ENCODE data around the gene APBB1.
A peak's percentile ranks its signal among the peaks of the same experiment; 100 is the strongest.
"Not testable (repeated sequence)": the region's sequence is repeated elsewhere in the genome, so short reads cannot be mapped to it uniquely, and the experiment has no call there.

The APBB1 gene

DNA sequence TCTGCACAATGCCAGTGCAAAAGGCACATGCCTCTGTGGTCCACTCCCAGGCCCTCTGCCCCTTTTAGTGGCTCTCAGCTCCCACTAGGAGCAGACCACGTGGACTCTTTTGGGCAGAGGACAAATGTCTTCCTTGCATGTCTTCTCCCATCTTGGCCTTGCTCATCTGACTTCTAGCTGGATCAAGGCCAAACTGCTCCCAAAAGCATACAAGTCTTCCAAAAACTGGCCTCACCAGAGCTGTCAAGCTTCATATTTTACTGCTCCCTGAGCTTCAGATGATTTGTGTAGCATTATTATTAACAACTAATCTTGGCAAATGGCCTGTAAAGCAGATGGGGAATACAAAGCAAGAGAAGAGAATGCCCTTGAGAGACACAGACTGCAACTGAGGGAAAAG, 21.7 kb downstream of the APBB1 start:
- TF ChIP-seq, protein P1, sequence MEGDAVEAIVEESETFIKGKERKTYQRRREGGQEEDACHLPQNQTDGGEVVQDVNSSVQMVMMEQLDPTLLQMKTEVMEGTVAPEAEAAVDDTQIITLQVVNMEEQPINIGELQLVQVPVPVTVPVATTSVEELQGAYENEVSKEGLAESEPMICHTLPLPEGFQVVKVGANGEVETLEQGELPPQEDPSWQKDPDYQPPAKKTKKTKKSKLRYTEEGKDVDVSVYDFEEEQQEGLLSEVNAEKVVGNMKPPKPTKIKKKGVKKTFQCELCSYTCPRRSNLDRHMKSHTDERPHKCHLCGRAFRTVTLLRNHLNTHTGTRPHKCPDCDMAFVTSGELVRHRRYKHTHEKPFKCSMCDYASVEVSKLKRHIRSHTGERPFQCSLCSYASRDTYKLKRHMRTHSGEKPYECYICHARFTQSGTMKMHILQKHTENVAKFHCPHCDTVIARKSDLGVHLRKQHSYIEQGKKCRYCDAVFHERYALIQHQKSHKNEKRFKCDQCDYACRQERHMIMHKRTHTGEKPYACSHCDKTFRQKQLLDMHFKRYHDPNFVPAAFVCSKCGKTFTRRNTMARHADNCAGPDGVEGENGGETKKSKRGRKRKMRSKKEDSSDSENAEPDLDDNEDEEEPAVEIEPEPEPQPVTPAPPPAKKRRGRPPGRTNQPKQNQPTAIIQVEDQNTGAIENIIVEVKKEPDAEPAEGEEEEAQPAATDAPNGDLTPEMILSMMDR (conservative IDR thresholded peaks at IDR 0.05; ENCODE audit: control insufficient read depth, insufficient read depth, low read depth, low read length), result no peak
- DNase-seq (ENCODE audit: low read depth), result no peak
- no peak overlapping the region for H3K4me3 ChIP-seq (ENCODE audit: control insufficient read depth, low read depth, low read length)

DNA sequence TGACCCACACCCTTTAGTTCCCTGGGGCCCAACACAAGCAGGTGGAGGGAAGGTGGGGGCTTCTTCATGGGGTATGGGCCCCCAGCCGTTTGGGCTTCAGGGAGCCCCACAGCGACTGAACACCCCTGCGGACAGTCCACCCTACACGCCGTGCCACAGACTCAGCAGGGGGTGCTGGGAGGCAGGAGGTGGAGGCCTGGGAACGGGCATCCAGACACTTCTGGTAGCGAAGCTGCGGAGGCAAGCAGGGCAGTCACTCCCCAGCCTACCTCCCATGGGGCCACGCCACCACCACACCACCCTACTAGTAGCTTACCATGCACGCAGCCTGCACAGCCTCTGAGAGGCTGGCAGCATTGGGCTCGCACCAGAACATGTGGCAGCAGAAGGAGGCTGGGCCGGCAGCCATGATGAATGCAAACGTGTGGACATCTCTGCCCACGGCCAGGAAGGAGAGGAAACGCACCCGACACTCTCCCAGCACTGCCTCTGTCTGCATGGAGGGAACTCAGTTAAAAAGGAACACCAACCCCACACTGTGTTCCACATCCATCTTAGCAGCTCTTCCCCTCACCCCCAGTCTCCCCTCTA, 23.3 kb downstream of the APBB1 start:
- TF ChIP-seq, protein P1 (conservative IDR thresholded peaks at IDR 0.05; ENCODE audit: control insufficient read depth, insufficient read depth, low read depth, low read length), result no peak
- no peak for DNase-seq (ENCODE audit: low read depth)

DNA sequence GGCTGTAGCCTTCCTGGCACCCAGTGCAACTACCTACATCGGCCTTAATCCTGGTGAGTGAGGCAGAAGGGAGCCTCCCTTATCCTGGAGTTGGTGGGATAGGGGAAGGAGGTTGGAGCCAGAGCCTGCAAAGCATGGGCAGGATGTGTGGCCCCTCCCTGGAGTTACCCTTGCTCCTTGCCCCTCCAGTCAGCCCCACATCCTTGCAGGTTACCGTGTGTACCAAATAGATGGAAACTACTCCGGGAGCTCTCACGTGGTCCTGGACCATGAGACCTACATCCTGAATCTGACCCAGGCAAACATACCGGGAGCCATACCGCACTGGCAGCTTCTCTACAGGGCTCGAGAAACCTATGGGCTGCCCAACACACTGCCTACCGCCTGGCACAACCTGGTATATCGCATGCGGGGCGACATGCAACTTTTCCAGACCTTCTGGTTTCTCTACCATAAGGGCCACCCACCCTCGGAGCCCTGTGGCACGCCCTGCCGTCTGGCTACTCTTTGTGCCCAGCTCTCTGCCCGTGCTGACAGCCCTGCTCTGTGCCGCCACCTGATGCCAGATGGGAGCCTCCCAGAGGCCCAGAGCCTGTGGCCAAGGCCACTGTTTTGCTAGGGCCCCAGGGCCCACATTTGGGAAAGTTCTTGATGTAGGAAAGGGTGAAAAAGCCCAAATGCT, 24.8 kb downstream of the APBB1 start:
- no peak for DNase-seq (ENCODE audit: low read depth)
- H3K4me3 ChIP-seq (ENCODE audit: control insufficient read depth, low read depth, low read length), result no peak overlapping the region
- TF ChIP-seq, protein P1 (conservative IDR thresholded peaks at IDR 0.05; ENCODE audit: control insufficient read depth, insufficient read depth, low read depth, low read length), result no peak

More for the DNA sequence above, 23.3 kb downstream of the APBB1 start:
- H3K4me3 ChIP-seq (ENCODE audit: control insufficient read depth, low read depth, low read length), result no peak overlapping the region

DNA sequence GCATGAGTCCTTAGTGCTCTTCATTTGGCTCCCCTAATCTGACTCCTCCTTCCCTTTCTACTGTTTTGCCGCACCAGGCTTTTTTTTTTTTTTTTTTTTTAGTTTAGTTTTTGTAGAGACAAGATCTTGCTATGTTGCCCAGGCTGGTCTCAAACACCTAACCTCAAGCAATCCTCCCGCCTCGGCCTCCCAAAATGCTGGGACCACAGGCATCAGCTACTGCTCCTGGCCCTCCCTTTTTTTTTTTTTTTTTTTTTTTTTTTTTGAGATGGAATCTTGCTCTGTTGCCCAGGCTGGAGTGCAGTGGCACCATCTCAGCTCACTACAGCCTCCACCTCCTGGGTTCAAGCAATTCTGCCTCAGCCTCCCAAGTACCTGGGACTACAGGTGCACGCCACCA, 26.6 kb downstream of the APBB1 start:
- H3K4me3 ChIP-seq (ENCODE audit: control insufficient read depth, low read depth, low read length); DNase-seq (ENCODE audit: low read depth): not testable (repeated sequence)

DNA sequence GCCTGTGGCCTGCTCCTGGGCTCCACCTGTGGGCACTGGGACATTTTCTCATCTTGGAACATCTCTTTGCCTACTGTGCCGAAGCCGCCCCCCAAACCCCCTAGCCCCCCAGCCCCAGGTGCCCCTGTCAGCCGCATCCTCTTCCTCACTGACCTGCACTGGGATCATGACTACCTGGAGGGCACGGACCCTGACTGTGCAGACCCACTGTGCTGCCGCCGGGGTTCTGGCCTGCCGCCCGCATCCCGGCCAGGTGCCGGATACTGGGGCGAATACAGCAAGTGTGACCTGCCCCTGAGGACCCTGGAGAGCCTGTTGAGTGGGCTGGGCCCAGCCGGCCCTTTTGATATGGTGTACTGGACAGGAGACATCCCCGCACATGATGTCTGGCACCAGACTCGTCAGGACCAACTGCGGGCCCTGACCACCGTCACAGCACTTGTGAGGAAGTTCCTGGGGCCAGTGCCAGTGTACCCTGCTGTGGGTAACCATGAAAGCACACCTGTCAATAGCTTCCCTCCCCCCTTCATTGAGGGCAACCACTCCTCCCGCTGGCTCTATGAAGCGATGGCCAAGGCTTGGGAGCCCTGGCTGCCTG, 27.3 kb downstream of the APBB1 start:
- H3K4me3 ChIP-seq (ENCODE audit: control insufficient read depth, low read depth, low read length), result no peak overlapping the region
- DNase-seq (ENCODE audit: low read depth), result no peak
- TF ChIP-seq, protein P1 (conservative IDR thresholded peaks at IDR 0.05; ENCODE audit: control insufficient read depth, insufficient read depth, low read depth, low read length), result no peak

DNA sequence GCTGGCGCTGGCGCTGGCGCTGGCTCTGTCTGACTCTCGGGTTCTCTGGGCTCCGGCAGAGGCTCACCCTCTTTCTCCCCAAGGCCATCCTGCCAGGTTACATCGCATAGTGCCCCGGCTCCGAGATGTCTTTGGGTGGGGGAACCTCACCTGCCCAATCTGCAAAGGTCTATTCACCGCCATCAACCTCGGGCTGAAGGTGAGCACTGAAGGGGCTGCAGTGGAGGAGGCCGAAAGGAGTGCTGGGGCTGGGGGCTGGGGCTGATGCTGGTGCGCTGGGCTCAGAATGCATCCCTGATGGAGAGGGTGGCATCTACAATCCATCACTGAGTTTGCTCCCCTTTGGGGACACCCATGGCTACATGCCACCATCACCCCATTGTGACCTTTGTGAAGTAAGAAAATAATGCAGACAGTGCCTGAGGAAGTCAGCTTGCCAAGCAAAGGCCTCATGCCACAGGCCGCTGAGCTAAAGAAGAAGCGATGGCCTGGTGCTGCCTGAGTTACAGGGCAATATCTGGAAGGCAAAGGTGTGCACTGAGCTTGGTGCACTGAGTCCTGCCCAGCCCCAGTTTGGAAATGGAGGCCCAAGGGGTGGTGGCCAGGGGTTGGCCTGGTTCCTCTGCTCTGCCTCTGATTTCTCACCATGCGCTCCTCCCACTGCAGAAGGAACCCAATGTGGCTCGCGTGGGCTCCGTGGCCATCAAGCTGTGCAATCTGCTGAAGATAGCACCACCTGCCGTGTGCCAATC, 28.0 kb downstream of the APBB1 start:
- no peak for DNase-seq (ENCODE audit: low read depth)
- H3K4me3 ChIP-seq (ENCODE audit: control insufficient read depth, low read depth, low read length), result peak overlapping the region; percentile 77
- TF ChIP-seq, protein P1 (conservative IDR thresholded peaks at IDR 0.05; ENCODE audit: control insufficient read depth, insufficient read depth, low read depth, low read length), result no peak
